Neural cell (in vitro differentiated cells): ENCODE measurements around the gene LPCAT1.

Experiments
- CTCF ChIP-seq: fragments of 450-650 bp; IDR thresholded peaks from 2 replicates; pipeline ENCODE4 v1.5.1; 2014; ENCODE audit warnings: antibody characterized with exemption, mild to moderate bottlenecking, moderate library complexity; ENCODE audit not compliant: poor library complexity, severe bottlenecking
- EP300 ChIP-seq: fragments of 450-650 bp; conservative IDR thresholded peaks from 2 replicates; pipeline ENCODE4 v1.6.1; 2014; ENCODE audit warnings: antibody characterized with exemption, mild to moderate bottlenecking, moderate library complexity; ENCODE audit not compliant: poor library complexity, severe bottlenecking
- EZH2 ChIP-seq: fragments of 200-600, 300-800 bp; shearing (Covaris generic), sonication (generic); IDR thresholded peaks from 2 replicates; pipeline ENCODE4 v1.6.1; 2014; ENCODE audit warnings: antibody characterized with exemption, low read length, borderline replicate concordance, mild to moderate bottlenecking; ENCODE audit not compliant: insufficient read depth, poor library complexity, severe bottlenecking
- MXI1 ChIP-seq: fragments of 450-650 bp; conservative IDR thresholded peaks from 2 replicates; pipeline ENCODE4 v1.6.1; 2014; ENCODE audit warnings: antibody characterized with exemption, mild to moderate bottlenecking; ENCODE audit not compliant: poor library complexity, severe bottlenecking
- SMC3 ChIP-seq: fragments of 450-650 bp; conservative IDR thresholded peaks from 2 replicates; pipeline ENCODE4 v1.6.1; 2014; ENCODE audit warnings: antibody characterized with exemption, mild to moderate bottlenecking, moderate library complexity; ENCODE audit not compliant: poor library complexity
- TAF1 ChIP-seq: IDR thresholded peaks from 2 replicates; pipeline ENCODE4 v1.6.1; 2012; ENCODE audit warnings: low read depth

- TF ChIP-seq MXI1 (no peak), SMC3 (no peak), EP300 (no peak), CTCF (no peak), TAF1 (no peak), EZH2 (no peak)
These were observed 33.4 kb downstream of the LPCAT1 start for GRCh38 chr5:1490376-1490775.
